ENCODE results near the gene ENPP1.

GRCh38 chr6:131821010-131821807 lies 13.4 kb downstream of the ENPP1 start:
- TF ChIP-seq CTCF (conservative IDR thresholded peaks at IDR 0.05; ENCODE audit: low read length) (no peak), EZH2phosphoT487 (IDR thresholded peaks at IDR 0.05; ENCODE audit: borderline replicate concordance, low read depth, low read length) (no peak)

Measured in OCI-LY7 (cell line).